Uterus (tissue), 4 donors: ENCODE measurements around the gene POU3F3. TPM values are rescaled to one million over a fixed set of nuclear protein-coding genes. Genes with fewer than 3 reads are reported as not detected.

Experiments used
- DNase-seq, 2 donors: peaks; one replicate each; pipeline ENCODE4 v3.0.0-alpha.2; 2019 to 2020
- H3K27ac ChIP-seq, 2 donors: fragments of 200-600 bp; sonication (generic); 1 replicate in 1 of 2; 2 replicates in 1 of 2; pipeline ENCODE4 v1.5.1; 2016 to 2018
- H3K27me3 ChIP-seq, 2 donors: fragments of 200-600 bp; sonication (generic); one replicate each; pipeline ENCODE4 v1.5.1; 2018 to 2019; ENCODE audit warnings: control low read depth in 1 of 2
- H3K36me3 ChIP-seq, 2 donors: fragments of 200-600 bp; sonication (generic); one replicate each; pipeline ENCODE4 v1.5.1; 2019; ENCODE audit warnings: control low read depth in 1 of 2
- H3K4me1 ChIP-seq, 2 donors: fragments of 200-600 bp; sonication (generic); one replicate each; pipeline ENCODE4 v1.5.1; 2018 to 2019; ENCODE audit warnings: control low read depth in 1 of 2
- H3K4me3 ChIP-seq, 2 donors: fragments of 200-600 bp; sonication (generic); 1 replicate in 1 of 2; 2 replicates in 1 of 2; pipeline ENCODE4 v1.5.1; 2018 to 2019; ENCODE audit warnings: mild to moderate bottlenecking in 1 of 2
- H3K9me3 ChIP-seq, 2 donors: fragments of 200-600 bp; sonication (generic); one replicate each; pipeline ENCODE4 v1.5.1; 2019; ENCODE audit warnings: control low read depth in 1 of 2
- POLR2A ChIP-seq, 2 donors: fragments of 450-650 bp; IDR thresholded peaks; one replicate each; pipeline ENCODE4 v1.6.1; 2016; ENCODE audit warnings: antibody characterized with exemption in 2 of 2, mild to moderate bottlenecking in 1 of 2, moderate library complexity in 1 of 2
- intact Hi-C: fragments of 100-400 bp; cut with DNase I; formaldehyde crosslinking; loops from one replicate; pipeline ENCODE4 v1.15.1; 2023; ENCODE audit warnings: low total_unique reads
- total RNA-seq, 4 donors: library from RNA; depleted of rRNA in 3 of 4; stranded (reverse); fragments of >200 nt in 3 of 4; gene quantifications; one replicate each; pipeline versions ENCODE4 v1.1.0 to v1.2.4, GENCODE V29; 2014 to 2023
- TF ChIP-seq, protein P1 (sequence below), 4 experiments: fragments of 200-600 bp in 2 of 4; fragments of 450-650 bp in 2 of 4; sonication (generic) in 2 of 4; IDR thresholded peaks; one replicate each; pipeline ENCODE4 v1.5.1; 2016 to 2019; ENCODE audit warnings: antibody characterized with exemption in 4 of 4, mild to moderate bottlenecking in 2 of 4, moderate library complexity in 1 of 4
- donor health status: DM: yes; HTN: yes; CAD: no.

Gene POU3F3
- total RNA-seq, 4 donors from 2014 or later: 0.18 TPM; not detected in 3

GRCh38 chr2:104851291-104852089 is 2.4 kb upstream of the POU3F3 start:
- intact Hi-C loops: no loop called here
- TF ChIP-seq, protein P1, sequence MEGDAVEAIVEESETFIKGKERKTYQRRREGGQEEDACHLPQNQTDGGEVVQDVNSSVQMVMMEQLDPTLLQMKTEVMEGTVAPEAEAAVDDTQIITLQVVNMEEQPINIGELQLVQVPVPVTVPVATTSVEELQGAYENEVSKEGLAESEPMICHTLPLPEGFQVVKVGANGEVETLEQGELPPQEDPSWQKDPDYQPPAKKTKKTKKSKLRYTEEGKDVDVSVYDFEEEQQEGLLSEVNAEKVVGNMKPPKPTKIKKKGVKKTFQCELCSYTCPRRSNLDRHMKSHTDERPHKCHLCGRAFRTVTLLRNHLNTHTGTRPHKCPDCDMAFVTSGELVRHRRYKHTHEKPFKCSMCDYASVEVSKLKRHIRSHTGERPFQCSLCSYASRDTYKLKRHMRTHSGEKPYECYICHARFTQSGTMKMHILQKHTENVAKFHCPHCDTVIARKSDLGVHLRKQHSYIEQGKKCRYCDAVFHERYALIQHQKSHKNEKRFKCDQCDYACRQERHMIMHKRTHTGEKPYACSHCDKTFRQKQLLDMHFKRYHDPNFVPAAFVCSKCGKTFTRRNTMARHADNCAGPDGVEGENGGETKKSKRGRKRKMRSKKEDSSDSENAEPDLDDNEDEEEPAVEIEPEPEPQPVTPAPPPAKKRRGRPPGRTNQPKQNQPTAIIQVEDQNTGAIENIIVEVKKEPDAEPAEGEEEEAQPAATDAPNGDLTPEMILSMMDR (IDR thresholded peaks at IDR 0.05): no peak
- no peak for TF ChIP-seq POLR2A (IDR thresholded peaks at IDR 0.05)
- H3K27me3 ChIP-seq: peaks cover 14 to 64% of the 10 kb centered on the region in 2 donors
- H3K9me3 ChIP-seq: no peaks in the 10 kb centered on the region
- no peaks in the 10 kb centered on the region for H3K36me3 ChIP-seq
- H3K27ac ChIP-seq: no peak overlapping the region
- no peak for DNase-seq
- peaks cover 0 to 12% of the 10 kb centered on the region in 2 donors for H3K4me1 ChIP-seq
- H3K4me3 ChIP-seq: no peak overlapping the region

DNA sequence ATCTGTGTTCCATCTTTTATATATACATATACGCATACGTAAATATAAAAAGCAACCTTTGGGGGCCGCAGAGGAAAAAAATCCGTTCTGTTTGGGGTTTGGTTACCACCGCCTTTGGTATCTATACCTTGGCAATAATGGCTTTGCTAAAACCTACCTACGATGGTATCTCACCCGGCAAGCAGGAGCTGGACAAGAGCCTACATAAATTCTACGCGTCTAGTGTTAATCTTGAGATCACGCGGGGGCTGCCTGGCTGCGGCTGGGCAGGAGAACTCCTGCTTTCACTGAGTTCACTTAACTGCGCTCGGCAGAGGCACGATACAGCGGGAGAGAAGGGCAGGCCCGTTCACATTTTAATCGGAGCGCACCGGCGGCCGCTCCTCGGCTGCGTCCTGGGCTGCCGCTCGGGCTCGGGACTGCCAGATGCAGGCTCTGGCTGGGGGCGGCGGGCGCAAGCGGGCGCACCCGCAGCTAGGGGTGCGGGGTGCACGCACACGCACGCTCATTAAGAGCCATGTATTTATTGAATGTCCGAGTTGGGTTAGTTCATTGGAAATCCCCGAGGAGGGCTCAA is 1.7 kb upstream of the POU3F3 start:
- no peak for TF ChIP-seq POLR2A (IDR thresholded peaks at IDR 0.05)
- TF ChIP-seq, protein P1 (IDR thresholded peaks at IDR 0.05): no peak
- H3K27ac ChIP-seq: no peak overlapping the region

GRCh38 chr2:104854498-104855220 is 744 bp downstream of the POU3F3 start:
- no peak overlapping the region for H3K4me3 ChIP-seq
- DNase-seq: no peak
- no peaks in the 10 kb centered on the region for H3K36me3 ChIP-seq
- H3K27ac ChIP-seq: no peak overlapping the region
- H3K4me1 ChIP-seq: peaks cover 0 to 12% of the 10 kb centered on the region in 2 donors
- no peaks in the 10 kb centered on the region for H3K9me3 ChIP-seq
- H3K27me3 ChIP-seq: peaks cover 16 to 76% of the 10 kb centered on the region in 2 donors
- intact Hi-C loops: no loop called here
- TF ChIP-seq POLR2A (IDR thresholded peaks at IDR 0.05): no peak
- TF ChIP-seq, protein P1 (IDR thresholded peaks at IDR 0.05): no peak

More for the DNA sequence above, 1.7 kb upstream of the POU3F3 start:
- Histone ChIP-seq H3K4me1 (peaks cover 0 to 12% of the 10 kb centered on the region in 2 donors), H3K36me3 (no peaks in the 10 kb centered on the region), H3K27me3 (peaks cover 14 to 61% of the 10 kb centered on the region in 2 donors), H3K4me3 (peak overlapping the region in 1 of 2 donors; percentile 20), H3K9me3 (no peaks in the 10 kb centered on the region)
- no peak for DNase-seq
- intact Hi-C loops: no loop called here

DNA sequence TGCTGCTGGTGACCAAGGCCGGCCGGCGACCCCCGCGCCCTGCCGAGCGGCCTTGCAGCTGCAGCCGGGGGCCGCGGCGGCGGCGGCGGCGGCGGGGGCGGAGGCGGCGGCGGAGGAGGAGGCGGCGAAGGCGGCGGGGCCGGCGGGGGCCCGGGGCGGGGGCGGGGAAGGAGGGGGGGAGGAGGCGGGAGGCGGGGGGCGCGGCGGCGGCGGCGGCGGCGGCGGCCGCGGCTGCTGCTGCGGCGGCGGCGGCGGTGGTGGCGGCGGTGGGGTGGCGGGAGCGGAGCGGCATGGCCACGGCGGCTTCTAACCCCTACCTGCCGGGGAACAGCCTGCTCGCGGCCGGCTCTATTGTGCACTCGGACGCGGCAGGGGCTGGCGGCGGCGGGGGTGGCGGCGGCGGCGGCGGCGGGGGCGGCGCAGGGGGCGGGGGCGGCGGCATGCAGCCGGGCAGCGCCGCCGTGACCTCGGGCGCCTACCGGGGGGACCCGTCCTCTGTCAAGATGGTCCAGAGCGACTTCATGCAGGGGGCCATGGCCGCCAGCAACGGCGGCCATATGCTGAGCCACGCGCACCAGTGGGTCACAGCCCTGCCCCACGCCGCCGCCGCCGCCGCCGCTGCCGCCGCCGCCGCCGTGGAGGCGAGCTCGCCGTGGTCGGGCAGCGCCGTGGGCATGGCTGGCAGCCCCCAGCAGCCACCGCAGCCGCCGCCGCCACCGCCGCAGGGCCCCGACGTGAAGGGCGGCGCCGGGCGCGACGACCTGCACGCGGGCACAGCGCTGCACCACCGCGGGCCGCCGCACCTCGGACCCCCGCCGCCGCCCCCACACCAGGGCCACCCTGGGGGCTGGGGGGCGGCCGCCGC is 1.5 kb downstream of the POU3F3 start:
- Histone ChIP-seq H3K4me1 (peaks cover 0 to 12% of the 10 kb centered on the region in 2 donors), H3K36me3 (no peaks in the 10 kb centered on the region), H3K4me3 (no peak overlapping the region), H3K27me3 (peaks cover 16 to 76% of the 10 kb centered on the region in 2 donors), H3K27ac (no peak overlapping the region), H3K9me3 (no peaks in the 10 kb centered on the region)
- intact Hi-C loops: no loop called here
- no peak for DNase-seq
- TF ChIP-seq, protein P1 (IDR thresholded peaks at IDR 0.05): no peak
- TF ChIP-seq POLR2A (IDR thresholded peaks at IDR 0.05): no peak
